ENCODE results near the gene PIGR. TPM values are rescaled to one million over a fixed set of nuclear protein-coding genes. Genes with fewer than 3 reads are reported as not detected.

The PIGR gene
- polyA plus RNA-seq, 1 donor (not counting 4 experiments of a cell fraction or from before 2014, with no cell fraction given), result 0.01 TPM

GRCh38 chr1:206939841-206940587 lies 6.3 kb downstream of the PIGR start:
- TF ChIP-seq EZH2 (IDR thresholded peaks at IDR 0.05; ENCODE audit: low read length) (no peak), CTCF (optimal IDR thresholded peaks at IDR 0.05 in 1 of 3, IDR thresholded peaks at IDR 0.05 in 1 of 3, conservative IDR thresholded peaks at IDR 0.05 in 1 of 3; ENCODE audit: extremely low read depth in 1 of 3, insufficient read depth in 2 of 3, low read length in 3 of 3) (no peak)
- Histone ChIP-seq H3K4me1 (ENCODE audit: control insufficient read depth, extremely low read depth, insufficient read depth, low read length) (peaks cover 6% of the 10 kb centered on the region), H2AFZ (ENCODE audit: control insufficient read depth, low read length) (no peak overlapping the region), H4K20me1 (ENCODE audit: control insufficient read depth, extremely low read depth, insufficient read depth, low read length) (no peaks in the 10 kb centered on the region), H3K27me3 (ENCODE audit: control insufficient read depth, extremely low read depth, insufficient read depth, low read length) (peaks cover 3% of the 10 kb centered on the region), H3K27ac (ENCODE audit: control insufficient read depth, insufficient read depth, low read length) (no peak overlapping the region), H3K9me1 (ENCODE audit: control insufficient read depth, extremely low read depth, insufficient read depth, low read length) (no peaks in the 10 kb centered on the region), H3K9me3 (ENCODE audit: control insufficient read depth, low read depth, low read length) (no peaks in the 10 kb centered on the region), H3K79me2 (ENCODE audit: control insufficient read depth, insufficient read depth, low read length) (no peaks in the 10 kb centered on the region), H3K4me3 (ENCODE audit: control insufficient read depth in 2 of 3, extremely low read depth in 1 of 3, insufficient read depth in 2 of 3, low read depth in 1 of 3, low read length in 3 of 3) (no peak overlapping the region), H3K4me2 (ENCODE audit: control insufficient read depth, extremely low read depth, insufficient read depth, low read depth, low read length) (no peak overlapping the region), H3K9ac (ENCODE audit: control insufficient read depth, extremely low read depth, insufficient read depth, low read length) (no peak overlapping the region), H3K36me3 (ENCODE audit: control insufficient read depth in 2 of 2, extremely low read depth in 1 of 2, insufficient read depth in 2 of 2, low read length in 2 of 2) (no peaks in the 10 kb centered on the region)
- no peak for DNase-seq (ENCODE audit: low read depth, low spot score)
- no peak for FAIRE-seq
- dilution Hi-C loops (cut with MboI; ENCODE audit: extremely low pct_ligation_motif_present, low sequenced_read_pairs), result no loop called here

- Histone ChIP-seq H3K27me3 (ENCODE audit: control insufficient read depth, extremely low read depth, insufficient read depth, low read length) (no peaks in the 10 kb centered on the region), H4K20me1 (ENCODE audit: control insufficient read depth, extremely low read depth, insufficient read depth, low read length) (no peaks in the 10 kb centered on the region), H3K9me3 (ENCODE audit: control insufficient read depth, low read depth, low read length) (no peaks in the 10 kb centered on the region), H3K79me2 (ENCODE audit: control insufficient read depth, insufficient read depth, low read length) (no peaks in the 10 kb centered on the region), H3K4me1 (ENCODE audit: control insufficient read depth, extremely low read depth, insufficient read depth, low read length) (peaks cover 6% of the 10 kb centered on the region), H3K4me3 (ENCODE audit: control insufficient read depth in 2 of 3, extremely low read depth in 1 of 3, insufficient read depth in 2 of 3, low read depth in 1 of 3, low read length in 3 of 3) (no peak overlapping the region), H3K4me2 (ENCODE audit: control insufficient read depth, extremely low read depth, insufficient read depth, low read depth, low read length) (no peak overlapping the region), H3K9ac (ENCODE audit: control insufficient read depth, extremely low read depth, insufficient read depth, low read length) (no peak overlapping the region), H3K36me3 (ENCODE audit: control insufficient read depth in 2 of 2, extremely low read depth in 1 of 2, insufficient read depth in 2 of 2, low read length in 2 of 2) (no peaks in the 10 kb centered on the region), H3K9me1 (ENCODE audit: control insufficient read depth, extremely low read depth, insufficient read depth, low read length) (no peaks in the 10 kb centered on the region), H3K27ac (ENCODE audit: control insufficient read depth, insufficient read depth, low read length) (no peak overlapping the region), H2AFZ (ENCODE audit: control insufficient read depth, low read length) (no peak overlapping the region)
- dilution Hi-C loops (cut with MboI; ENCODE audit: extremely low pct_ligation_motif_present, low sequenced_read_pairs), result no loop called here
- FAIRE-seq (no peak), DNase-seq (ENCODE audit: low read depth, low spot score) (no peak)
- TF ChIP-seq CTCF (optimal IDR thresholded peaks at IDR 0.05 in 1 of 3, IDR thresholded peaks at IDR 0.05 in 1 of 3, conservative IDR thresholded peaks at IDR 0.05 in 1 of 3; ENCODE audit: extremely low read depth in 1 of 3, insufficient read depth in 2 of 3, low read length in 3 of 3) (no peak), EZH2 (IDR thresholded peaks at IDR 0.05; ENCODE audit: low read length) (no peak)
Observed at GRCh38 chr1:206939131-206939530, 7.1 kb downstream of the PIGR start.

Measured in keratinocyte (primary cell).